ENCODE results near the gene PLA2G6.

- no peak for TF ChIP-seq CTCF (IDR thresholded peaks at IDR 0.05)
- TF ChIP-seq POLR2A (IDR thresholded peaks at IDR 0.05), result no peak
Observed at GRCh38 chr22:38110863-38111852, 70.5 kb downstream of the PLA2G6 start.
